ENCODE measurements around the gene KRTAP10-1.
"Not testable (repeated sequence)": the region's sequence is repeated elsewhere in the genome, so short reads cannot be mapped to it uniquely, and the experiment has no call there.

The KRTAP10-1 gene

GRCh38 chr21:44573630-44574456 is 33.8 kb upstream of the KRTAP10-1 start, which contains the start of gene KRTAP10-4:
Gene KRTAP10-4, plus strand, starts transcription at chr21:44573729. Its CDS starts 30 bp downstream, at chr21:44573759.
- DNase-seq (ENCODE audit: low spot score in 2 of 2) = peak in 1 of 2 donors; percentile 32
- H3K4me1 Mint-ChIP-seq = peaks cover 16% of the 10 kb centered on the region
- H3K4me3 Mint-ChIP-seq, ATAC-seq, H3K9me3 Mint-ChIP-seq, H3K36me3 Mint-ChIP-seq, H3K27ac Mint-ChIP-seq: not testable (repeated sequence)

GRCh38 chr21:44572959-44573583 is 33.1 kb upstream of the KRTAP10-1 start:
- H3K36me3 Mint-ChIP-seq = no peaks in the 10 kb centered on the region
- H3K9me3 Mint-ChIP-seq = peaks cover 6% of the 10 kb centered on the region
- ATAC-seq = no peak
- H3K4me3 Mint-ChIP-seq = no peak overlapping the region
- DNase-seq (ENCODE audit: low spot score in 2 of 2) = no peak
- peaks cover 16% of the 10 kb centered on the region for H3K4me1 Mint-ChIP-seq
- H3K27ac Mint-ChIP-seq = no peak overlapping the region

- Mint-ChIP-seq H3K36me3 (no peaks in the 10 kb centered on the region), H3K4me1 (peaks cover 16% of the 10 kb centered on the region), H3K4me3 (no peak overlapping the region), H3K9me3 (peaks cover 3% of the 10 kb centered on the region), H3K27ac (no peak overlapping the region)
- ATAC-seq = no peak
- DNase-seq (ENCODE audit: low spot score in 2 of 2) = no peak
Measured at GRCh38 chr21:44571844-44572782, 32.1 kb upstream of the KRTAP10-1 start.

GRCh38 chr21:44571296-44571695 is 31.3 kb upstream of the KRTAP10-1 start:
- Mint-ChIP-seq H3K36me3 (no peaks in the 10 kb centered on the region), H3K27ac (no peak overlapping the region), H3K9me3 (no peaks in the 10 kb centered on the region), H3K4me3 (no peak overlapping the region), H3K4me1 (peaks cover 16% of the 10 kb centered on the region)
- ATAC-seq (no peak), DNase-seq (ENCODE audit: low spot score in 2 of 2) (no peak)

- Mint-ChIP-seq H3K27ac (no peak overlapping the region), H3K9me3 (no peaks in the 10 kb centered on the region), H3K36me3 (no peaks in the 10 kb centered on the region), H3K4me1 (peaks cover 19% of the 10 kb centered on the region), H3K4me3 (no peak overlapping the region)
- ATAC-seq (no peak), DNase-seq (ENCODE audit: low spot score in 2 of 2) (peak in 1 of 2 donors; percentile 30)
Measured at GRCh38 chr21:44569861-44570517, 30.0 kb upstream of the KRTAP10-1 start.

GRCh38 chr21:44568667-44569556 is 28.9 kb upstream of the KRTAP10-1 start:
- DNase-seq (ENCODE audit: low spot score in 2 of 2) (no peak), ATAC-seq (no peak)
- H3K27ac Mint-ChIP-seq = no peak overlapping the region
- no peak overlapping the region for H3K4me3 Mint-ChIP-seq
- H3K9me3 Mint-ChIP-seq = no peaks in the 10 kb centered on the region
- no peaks in the 10 kb centered on the region for H3K36me3 Mint-ChIP-seq
- peaks cover 17% of the 10 kb centered on the region for H3K4me1 Mint-ChIP-seq

GRCh38 chr21:44568261-44568660 is 28.3 kb upstream of the KRTAP10-1 start:
- DNase-seq (ENCODE audit: low spot score in 2 of 2) = no peak
- no peak for ATAC-seq
- Mint-ChIP-seq H3K27ac (no peak overlapping the region), H3K4me1 (peaks cover 17% of the 10 kb centered on the region), H3K36me3 (no peaks in the 10 kb centered on the region), H3K9me3 (no peaks in the 10 kb centered on the region), H3K4me3 (no peak overlapping the region)

- Mint-ChIP-seq H3K4me3 (no peak overlapping the region), H3K27ac (no peak overlapping the region), H3K9me3 (no peaks in the 10 kb centered on the region), H3K36me3 (no peaks in the 10 kb centered on the region), H3K4me1 (peaks cover 17% of the 10 kb centered on the region)
- no peak for DNase-seq (ENCODE audit: low spot score in 2 of 2)
- ATAC-seq = no peak
Measured at GRCh38 chr21:44567481-44568171, 27.6 kb upstream of the KRTAP10-1 start.

- H3K4me3 Mint-ChIP-seq = no peak overlapping the region
- H3K4me1 Mint-ChIP-seq = peaks cover 17% of the 10 kb centered on the region
- no peak for DNase-seq (ENCODE audit: low spot score in 2 of 2)
- no peaks in the 10 kb centered on the region for H3K9me3 Mint-ChIP-seq
- H3K36me3 Mint-ChIP-seq = no peaks in the 10 kb centered on the region
- no peak overlapping the region for H3K27ac Mint-ChIP-seq
- ATAC-seq = no peak
Measured at GRCh38 chr21:44566403-44566802, 26.4 kb upstream of the KRTAP10-1 start.

GRCh38 chr21:44564886-44565598 is 25.0 kb upstream of the KRTAP10-1 start:
- Mint-ChIP-seq H3K36me3 (no peaks in the 10 kb centered on the region), H3K4me1 (peaks cover 17% of the 10 kb centered on the region), H3K9me3 (peaks cover 5% of the 10 kb centered on the region), H3K4me3 (no peak overlapping the region), H3K27ac (no peak overlapping the region)
- DNase-seq (ENCODE audit: low spot score in 2 of 2) = no peak
- peak; percentile 69 for ATAC-seq

GRCh38 chr21:44564099-44564498 is 24.1 kb upstream of the KRTAP10-1 start:
- ATAC-seq (no peak), DNase-seq (ENCODE audit: low spot score in 2 of 2) (no peak)
- H3K9me3 Mint-ChIP-seq = peaks cover 5% of the 10 kb centered on the region
- H3K36me3 Mint-ChIP-seq = no peaks in the 10 kb centered on the region
- H3K4me3 Mint-ChIP-seq = no peak overlapping the region
- peaks cover 12% of the 10 kb centered on the region for H3K4me1 Mint-ChIP-seq
- H3K27ac Mint-ChIP-seq = no peak overlapping the region

GRCh38 chr21:44558695-44559094 is 18.7 kb upstream of the KRTAP10-1 start, which contains the start of gene KRTAP10-3:
Gene KRTAP10-3, minus strand, starts transcription at chr21:44558795. Its CDS starts 80 bp downstream, at chr21:44558715.
- H3K27ac Mint-ChIP-seq = no peak within 1 kb of the TSS
- no peak for ATAC-seq
- H3K4me3 Mint-ChIP-seq = no peak within 1 kb of the TSS
- no peaks in the 10 kb centered on the region for H3K36me3 Mint-ChIP-seq
- H3K4me1 Mint-ChIP-seq = no peaks in the 10 kb centered on the region
- no peak for DNase-seq (ENCODE audit: low spot score in 2 of 2)
- H3K9me3 Mint-ChIP-seq = peaks cover 5% of the 10 kb centered on the region

GRCh38 chr21:44558329-44558675 is 18.3 kb upstream of the KRTAP10-1 start:
- not testable (repeated sequence) for H3K27ac Mint-ChIP-seq, ATAC-seq, H3K4me1 Mint-ChIP-seq, H3K9me3 Mint-ChIP-seq, H3K36me3 Mint-ChIP-seq, H3K4me3 Mint-ChIP-seq
- peak in 1 of 2 donors; percentile 42 for DNase-seq (ENCODE audit: low spot score in 2 of 2)
